Liver (tissue), 9 donors: ENCODE data around the gene VDAC1. TPM values are rescaled to one million over a fixed set of nuclear protein-coding genes. Genes with fewer than 3 reads are reported as not detected.
A peak's percentile ranks its signal among the peaks of the same experiment; 100 is the strongest.

Experiments
- DNase-seq: peaks from one replicate; pipeline ENCODE4 v3.0.0-alpha.2; 2017; ENCODE audit warnings: low spot score
- H3K27ac ChIP-seq, 2 donors: one replicate each; pipeline ENCODE4 v1.7.0; 2013; ENCODE audit warnings: inconsistent platforms in 2 of 2, low read length in 2 of 2, control low read depth in 1 of 2, low read depth in 1 of 2, mild to moderate bottlenecking in 1 of 2
- H3K27me3 ChIP-seq, 4 donors: one replicate each; pipeline versions ENCODE4 v1.6.1 to v1.7.0; 2013; ENCODE audit warnings: low read length in 3 of 4, inconsistent platforms in 1 of 4, mild to moderate bottlenecking in 1 of 4, moderate library complexity in 1 of 4; ENCODE audit not compliant: control insufficient read depth in 4 of 4, insufficient read depth in 4 of 4
- H3K36me3 ChIP-seq, 4 donors: one replicate each; pipeline versions ENCODE4 v1.6.1 to v1.7.0; 2013; ENCODE audit warnings: low read length in 3 of 4, mild to moderate bottlenecking in 3 of 4, low read depth in 1 of 4, moderate library complexity in 1 of 4; ENCODE audit not compliant: control insufficient read depth in 4 of 4, insufficient read depth in 3 of 4
- H3K4me1 ChIP-seq, 4 donors: one replicate each; pipeline versions ENCODE4 v1.6.1 to v1.7.0; 2013; ENCODE audit warnings: low read length in 3 of 4, mild to moderate bottlenecking in 3 of 4, moderate library complexity in 1 of 4; ENCODE audit not compliant: control insufficient read depth in 4 of 4, insufficient read depth in 4 of 4
- H3K4me3 ChIP-seq, 3 donors: one replicate each; pipeline versions ENCODE4 v1.6.1 to v1.7.0; 2013; ENCODE audit warnings: low read length in 3 of 3, control low read depth in 1 of 3, low read depth in 1 of 3, mild to moderate bottlenecking in 1 of 3
- H3K9ac ChIP-seq, 2 donors: one replicate each; pipeline ENCODE4 v1.7.0; 2013; ENCODE audit warnings: low read length in 2 of 2, mild to moderate bottlenecking in 2 of 2, moderate library complexity in 2 of 2, control low read depth in 1 of 2, low read depth in 1 of 2
- H3K9me3 ChIP-seq, 4 donors: one replicate each; pipeline versions ENCODE4 v1.6.1 to v1.7.0; 2013; ENCODE audit warnings: low read length in 3 of 4; ENCODE audit not compliant: control insufficient read depth in 4 of 4
- ATF3 ChIP-seq: IDR thresholded peaks from 2 replicates; pipeline ENCODE4 v1.6.1; 2016; ENCODE audit warnings: antibody characterized with exemption
- CTCF ChIP-seq: fragments of 150-350 bp; IDR thresholded peaks from 2 replicates; pipeline ENCODE4 v1.5.1; 2017; ENCODE audit warnings: improper control_type of control experiment, low read depth, low read length; ENCODE audit not compliant: missing input control
- EGR1 ChIP-seq, 2 donors: IDR thresholded peaks; 2 replicates each; pipeline ENCODE4 v1.6.1; 2016 to 2018; ENCODE audit warnings: antibody characterized with exemption in 2 of 2, low read depth in 2 of 2
- FOXA1 ChIP-seq: IDR thresholded peaks from 2 replicates; pipeline ENCODE4 v1.6.1; 2016; ENCODE audit warnings: antibody characterized with exemption
- FOXA2 ChIP-seq: IDR thresholded peaks from 2 replicates; pipeline ENCODE4 v1.6.1; 2016; ENCODE audit warnings: antibody characterized with exemption
- GABPA ChIP-seq, 2 donors: IDR thresholded peaks in 1 of 2; conservative IDR thresholded peaks in 1 of 2; 2 replicates each; pipeline ENCODE4 v1.6.1; 2016; ENCODE audit warnings: antibody characterized with exemption in 2 of 2, mild to moderate bottlenecking in 1 of 2, moderate library complexity in 1 of 2
- HNF4A ChIP-seq, 2 donors: conservative IDR thresholded peaks; 2 replicates each; pipeline ENCODE4 v1.6.1; 2016; ENCODE audit warnings: antibody characterized with exemption in 2 of 2, mild to moderate bottlenecking in 2 of 2
- HNF4G ChIP-seq: IDR thresholded peaks from 2 replicates; pipeline ENCODE4 v1.6.1; 2016; ENCODE audit warnings: antibody characterized with exemption
- JUND ChIP-seq, 2 donors: IDR thresholded peaks; 2 replicates each; pipeline ENCODE4 v1.6.1; 2016; ENCODE audit warnings: antibody characterized with exemption in 2 of 2
- NR2F2 ChIP-seq: IDR thresholded peaks from 2 replicates; pipeline ENCODE4 v1.6.1; 2016; ENCODE audit warnings: antibody characterized with exemption
- RAD21 ChIP-seq, 2 donors: IDR thresholded peaks; 2 replicates each; pipeline ENCODE4 v1.6.1; 2016; ENCODE audit warnings: antibody characterized with exemption in 2 of 2, mild to moderate bottlenecking in 2 of 2
- REST ChIP-seq: IDR thresholded peaks from 2 replicates; pipeline ENCODE4 v1.6.1; 2016; ENCODE audit warnings: antibody characterized with exemption, mild to moderate bottlenecking
- RXRA ChIP-seq, 2 donors: IDR thresholded peaks; 2 replicates each; pipeline ENCODE4 v1.6.1; 2017 to 2018; ENCODE audit warnings: antibody characterized with exemption in 2 of 2, mild to moderate bottlenecking in 1 of 2
- SP1 ChIP-seq: IDR thresholded peaks from 2 replicates; pipeline ENCODE4 v1.6.1; 2018; ENCODE audit warnings: antibody characterized with exemption, mild to moderate bottlenecking
- TAF1 ChIP-seq: conservative IDR thresholded peaks from 2 replicates; pipeline ENCODE4 v1.6.1; 2016; ENCODE audit warnings: antibody characterized with exemption, mild to moderate bottlenecking
- YY1 ChIP-seq: IDR thresholded peaks from 2 replicates; pipeline ENCODE4 v1.6.1; 2016; ENCODE audit warnings: antibody characterized with exemption, mild to moderate bottlenecking
- ZBTB33 ChIP-seq: IDR thresholded peaks from 2 replicates; pipeline ENCODE4 v1.6.1; 2016; ENCODE audit warnings: antibody characterized with exemption
- WGBS: extraction: QIAGEN DNeasy Blood & Tissue Kit; methylation state at CpG from one replicate; pipeline ENCODE4 v1.1.7; 2013; 5-methylcytosine and 5-hydroxymethylcytosine counted together
- polyA plus RNA-seq, 2 donors: library from polyadenylated mRNA; stranded (reverse) in 1 of 2; unstranded in 1 of 2; fragments of 200-250 nt in 1 of 2; fragments of >200 nt in 1 of 2; fragmentation: Nextera tagmentation in 1 of 2; extraction: Ambion mirVana in 1 of 2; gene quantifications; one replicate each; pipeline versions ENCODE4 v1.2.1 to v1.2.3, GENCODE V29; 2013 to 2015
- total RNA-seq, 2 donors: library from RNA; depleted of rRNA; stranded (reverse); fragments of >200 nt; gene quantifications; one replicate each; pipeline ENCODE4 v1.2.3, GENCODE V29; 2014
- TF ChIP-seq, protein P1 (sequence below): IDR thresholded peaks from 2 replicates; pipeline ENCODE4 v1.6.1; 2016; ENCODE audit warnings: antibody characterized with exemption
- donor health status: healthy.
- donor health status: healthy.
- donor health status: healthy.
- donor health status: healthy.
- donor health status: healthy.

The VDAC1 gene
- total and polyA plus RNA-seq, 4 donors: 85.4 to 139 (median 121) TPM

DNA sequence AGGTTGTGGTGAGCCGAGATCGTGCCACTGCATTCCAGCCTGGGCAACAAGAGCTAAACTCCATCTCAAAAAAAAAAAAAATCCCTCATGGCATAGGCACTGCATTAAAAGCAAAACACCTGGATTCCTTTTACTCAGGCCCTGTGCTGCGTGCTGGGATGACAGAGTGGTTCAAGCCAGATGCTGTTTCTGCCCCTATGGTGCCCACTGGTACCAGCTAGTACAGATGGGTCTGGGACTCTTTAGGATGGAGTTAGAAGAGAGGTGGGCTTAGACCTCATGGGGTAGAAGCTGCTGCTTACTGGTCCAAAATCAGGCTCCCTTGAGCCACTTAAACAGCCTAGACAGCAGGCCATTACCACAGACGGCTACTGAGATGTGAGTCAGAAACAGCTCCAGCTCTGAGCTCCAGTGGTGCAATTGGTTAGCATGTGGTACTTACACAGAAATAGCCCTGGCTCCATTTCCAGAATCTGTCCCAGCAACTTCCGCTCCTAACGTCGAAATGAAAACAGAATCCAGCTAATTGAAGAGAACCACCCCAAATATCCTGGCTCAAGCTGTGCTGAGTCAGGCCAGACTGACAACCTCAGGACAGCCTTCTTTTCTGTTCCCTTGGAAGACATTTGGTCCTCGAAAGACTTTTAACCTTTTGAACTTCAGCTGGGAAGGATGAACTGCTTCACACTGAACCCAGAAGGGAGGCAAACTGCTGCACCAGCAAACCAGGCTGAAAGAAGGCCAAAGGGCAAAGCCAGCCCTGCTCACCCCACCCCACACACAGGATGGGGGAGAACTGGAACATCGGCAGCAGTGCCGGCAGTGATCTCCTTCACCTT is 51.8 kb downstream of the VDAC1 start:
- H3K4me3 ChIP-seq: peak overlapping the region in 1 of 3 donors; percentile 29
- DNase-seq: no peak

More for the DNA sequence above, 51.8 kb downstream of the VDAC1 start:
- Histone ChIP-seq H3K27ac (peak overlapping the region; percentile 62 to 73), H3K4me1 (peaks cover 0 to 18% (median 12%) of the 10 kb centered on the region in 4 donors), H3K27me3 (no peaks in the 10 kb centered on the region), H3K9ac (peak overlapping the region in 1 of 2 donors; percentile 9), H3K36me3 (peaks cover 0 to 4% (median under 1%) of the 10 kb centered on the region in 4 donors), H3K9me3 (no peaks in the 10 kb centered on the region)
- peak; percentile 22 for TF ChIP-seq FOXA1
- peak; percentile 37 for TF ChIP-seq ATF3
- no peak for TF ChIP-seq CTCF
- TF ChIP-seq RAD21 (IDR thresholded peaks at IDR 0.05): peak; percentile 44 to 54
- TF ChIP-seq RXRA (IDR thresholded peaks at IDR 0.05): peak; percentile 98 to 99
- TF ChIP-seq GABPA (IDR thresholded peaks at IDR 0.05 in 1 of 2, conservative IDR thresholded peaks at IDR 0.05 in 1 of 2): peak; percentile 31 to 69
- TF ChIP-seq HNF4A (conservative IDR thresholded peaks at IDR 0.05): peak; percentile 43 to 68
- no peak for TF ChIP-seq TAF1
- TF ChIP-seq EGR1 (IDR thresholded peaks at IDR 0.05; ENCODE audit: low read depth in 2 of 2): peak in 1 of 2 donors; percentile 49
- TF ChIP-seq YY1: peak; percentile 82
- TF ChIP-seq ZBTB33: peak; percentile 28
- peak; percentile 59 to 80 for TF ChIP-seq JUND (IDR thresholded peaks at IDR 0.05)
- TF ChIP-seq REST: peak; percentile 72
- TF ChIP-seq, protein P1, sequence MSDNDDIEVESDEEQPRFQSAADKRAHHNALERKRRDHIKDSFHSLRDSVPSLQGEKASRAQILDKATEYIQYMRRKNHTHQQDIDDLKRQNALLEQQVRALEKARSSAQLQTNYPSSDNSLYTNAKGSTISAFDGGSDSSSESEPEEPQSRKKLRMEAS: peak; percentile 68
- no peak for TF ChIP-seq FOXA2
- no peak for TF ChIP-seq HNF4G
- TF ChIP-seq SP1: peak; percentile 92
- TF ChIP-seq NR2F2: peak; percentile 100
- WGBS: 49% methylated on average over 10 of the region's 10 CpGs
